GM19395 (cell line): ENCODE measurements around the gene GNPTAB.

Source experiments
- ATAC-seq: cut with Tn5 transposase; IDR thresholded peaks from one replicate; pipeline ENCODE4 v1.9.1; 2021; ENCODE audit warnings: mild to moderate bottlenecking, moderate library complexity; ENCODE audit not compliant: unreplicated experiment

Gene GNPTAB

GRCh38 chr12:101697930-101698799 is 132.6 kb downstream of the GNPTAB start:
- peak; percentile 31 for ATAC-seq

GRCh38 chr12:101697197-101697929 is 133.4 kb downstream of the GNPTAB start, which contains the start of gene CHPT1:
Gene CHPT1 (plus strand): TSS chr12:101697640. CDS start chr12:101697862, 222 bp downstream.
- ATAC-seq: peak; percentile 71

GRCh38 chr12:101696251-101697196 is 134.2 kb downstream of the GNPTAB start:
- ATAC-seq: peak; percentile 66

GRCh38 chr12:101695706-101696105 is 135.1 kb downstream of the GNPTAB start:
- no peak for ATAC-seq
